Measurements from ENCODE around the gene VAV2. TPM values are rescaled to one million over a fixed set of nuclear protein-coding genes. Genes with fewer than 3 reads are reported as not detected.

Gene VAV2
- total RNA-seq, 1 donor from 2014 or later = 34.6 TPM

GRCh38 chr9:134028575-134029247, 36.6 kb upstream of the VAV2 start:
- H3K27me3 ChIP-seq = no peaks in the 10 kb centered on the region
- intact Hi-C loops (cut with DNase I) = no loop called here
- no peak for TF ChIP-seq CTCF (IDR thresholded peaks at IDR 0.05)
- ATAC-seq (no peak), DNase-seq (no peak)
- no peak overlapping the region for H3K4me3 ChIP-seq
- peaks cover 8% of the 10 kb centered on the region for H3K4me1 ChIP-seq
- no peak overlapping the region for H3K27ac ChIP-seq
- peaks cover 37% of the 10 kb centered on the region for H3K36me3 ChIP-seq
- H3K9me3 ChIP-seq = no peaks in the 10 kb centered on the region

GRCh38 chr9:134028076-134028475, 36.0 kb upstream of the VAV2 start:
- Histone ChIP-seq H3K4me3 (no peak overlapping the region), H3K27me3 (no peaks in the 10 kb centered on the region), H3K27ac (no peak overlapping the region), H3K4me1 (peaks cover 8% of the 10 kb centered on the region), H3K9me3 (no peaks in the 10 kb centered on the region), H3K36me3 (peaks cover 31% of the 10 kb centered on the region)
- no peak for TF ChIP-seq CTCF (IDR thresholded peaks at IDR 0.05)
- intact Hi-C loops (cut with DNase I) = no loop called here
- ATAC-seq (no peak), DNase-seq (no peak)

- peaks cover 26% of the 10 kb centered on the region for H3K36me3 ChIP-seq
Observed at GRCh38 chr9:134027561-134027960, 35.4 kb upstream of the VAV2 start.

GRCh38 chr9:134026981-134027380, 34.9 kb upstream of the VAV2 start:
- intact Hi-C loops (cut with DNase I) = no loop called here
- ATAC-seq = no peak
- TF ChIP-seq CTCF (IDR thresholded peaks at IDR 0.05) = no peak
- Histone ChIP-seq H3K27ac (no peak overlapping the region), H3K4me1 (peaks cover 8% of the 10 kb centered on the region), H3K36me3 (peaks cover 23% of the 10 kb centered on the region), H3K9me3 (no peaks in the 10 kb centered on the region), H3K27me3 (no peaks in the 10 kb centered on the region), H3K4me3 (no peak overlapping the region)
- DNase-seq = no peak

More at GRCh38 chr9:134027561-134027960, 35.4 kb upstream of the VAV2 start:
- no peaks in the 10 kb centered on the region for H3K27me3 ChIP-seq
- H3K27ac ChIP-seq = no peak overlapping the region
- intact Hi-C loops (cut with DNase I) = no loop called here
- no peaks in the 10 kb centered on the region for H3K9me3 ChIP-seq
- H3K4me3 ChIP-seq = no peak overlapping the region
- ATAC-seq (no peak), DNase-seq (no peak)
- TF ChIP-seq CTCF (IDR thresholded peaks at IDR 0.05) = no peak
- peaks cover 8% of the 10 kb centered on the region for H3K4me1 ChIP-seq

GRCh38 chr9:134026581-134026980, 34.5 kb upstream of the VAV2 start:
- Histone ChIP-seq H3K27ac (no peak overlapping the region), H3K36me3 (peaks cover 19% of the 10 kb centered on the region), H3K27me3 (no peaks in the 10 kb centered on the region), H3K9me3 (no peaks in the 10 kb centered on the region), H3K4me1 (peaks cover 8% of the 10 kb centered on the region), H3K4me3 (no peak overlapping the region)
- intact Hi-C loops (cut with DNase I) = no loop called here
- DNase-seq (no peak), ATAC-seq (no peak)
- no peak for TF ChIP-seq CTCF (IDR thresholded peaks at IDR 0.05)
